GM12874 (cell line): ENCODE data around the gene SLCO2B1.

Source experiments
- TF ChIP-seq, protein P1 (sequence below): IDR thresholded peaks from 2 replicates; pipeline ENCODE4 v1.5.1; 2011; ENCODE audit warnings: low read depth, mild to moderate bottlenecking, control low read depth, low read length, moderate library complexity; ENCODE audit not compliant: insufficient read depth

Gene SLCO2B1

DNA sequence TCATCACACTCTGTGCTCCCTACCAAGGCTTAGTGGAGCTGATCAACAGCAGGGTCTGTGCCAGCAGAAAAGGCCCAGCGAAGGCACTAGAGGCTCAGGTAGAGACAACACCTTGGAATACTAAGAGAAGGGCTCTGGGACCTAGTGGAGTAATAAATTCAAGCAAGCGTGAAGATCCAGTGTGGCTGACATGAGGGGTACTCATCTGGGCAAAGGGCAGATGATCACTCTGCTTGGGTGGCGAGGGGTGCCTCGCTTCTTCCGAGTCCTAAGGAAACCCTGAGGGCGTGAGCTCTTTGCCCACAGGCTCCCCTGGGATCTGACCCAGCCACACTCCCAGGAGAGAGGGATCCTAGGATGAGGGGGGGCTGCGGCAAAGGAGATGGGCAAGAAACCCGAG is 86.1 kb downstream of the SLCO2B1 start:
- TF ChIP-seq, protein P1, sequence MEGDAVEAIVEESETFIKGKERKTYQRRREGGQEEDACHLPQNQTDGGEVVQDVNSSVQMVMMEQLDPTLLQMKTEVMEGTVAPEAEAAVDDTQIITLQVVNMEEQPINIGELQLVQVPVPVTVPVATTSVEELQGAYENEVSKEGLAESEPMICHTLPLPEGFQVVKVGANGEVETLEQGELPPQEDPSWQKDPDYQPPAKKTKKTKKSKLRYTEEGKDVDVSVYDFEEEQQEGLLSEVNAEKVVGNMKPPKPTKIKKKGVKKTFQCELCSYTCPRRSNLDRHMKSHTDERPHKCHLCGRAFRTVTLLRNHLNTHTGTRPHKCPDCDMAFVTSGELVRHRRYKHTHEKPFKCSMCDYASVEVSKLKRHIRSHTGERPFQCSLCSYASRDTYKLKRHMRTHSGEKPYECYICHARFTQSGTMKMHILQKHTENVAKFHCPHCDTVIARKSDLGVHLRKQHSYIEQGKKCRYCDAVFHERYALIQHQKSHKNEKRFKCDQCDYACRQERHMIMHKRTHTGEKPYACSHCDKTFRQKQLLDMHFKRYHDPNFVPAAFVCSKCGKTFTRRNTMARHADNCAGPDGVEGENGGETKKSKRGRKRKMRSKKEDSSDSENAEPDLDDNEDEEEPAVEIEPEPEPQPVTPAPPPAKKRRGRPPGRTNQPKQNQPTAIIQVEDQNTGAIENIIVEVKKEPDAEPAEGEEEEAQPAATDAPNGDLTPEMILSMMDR, result no peak

DNA sequence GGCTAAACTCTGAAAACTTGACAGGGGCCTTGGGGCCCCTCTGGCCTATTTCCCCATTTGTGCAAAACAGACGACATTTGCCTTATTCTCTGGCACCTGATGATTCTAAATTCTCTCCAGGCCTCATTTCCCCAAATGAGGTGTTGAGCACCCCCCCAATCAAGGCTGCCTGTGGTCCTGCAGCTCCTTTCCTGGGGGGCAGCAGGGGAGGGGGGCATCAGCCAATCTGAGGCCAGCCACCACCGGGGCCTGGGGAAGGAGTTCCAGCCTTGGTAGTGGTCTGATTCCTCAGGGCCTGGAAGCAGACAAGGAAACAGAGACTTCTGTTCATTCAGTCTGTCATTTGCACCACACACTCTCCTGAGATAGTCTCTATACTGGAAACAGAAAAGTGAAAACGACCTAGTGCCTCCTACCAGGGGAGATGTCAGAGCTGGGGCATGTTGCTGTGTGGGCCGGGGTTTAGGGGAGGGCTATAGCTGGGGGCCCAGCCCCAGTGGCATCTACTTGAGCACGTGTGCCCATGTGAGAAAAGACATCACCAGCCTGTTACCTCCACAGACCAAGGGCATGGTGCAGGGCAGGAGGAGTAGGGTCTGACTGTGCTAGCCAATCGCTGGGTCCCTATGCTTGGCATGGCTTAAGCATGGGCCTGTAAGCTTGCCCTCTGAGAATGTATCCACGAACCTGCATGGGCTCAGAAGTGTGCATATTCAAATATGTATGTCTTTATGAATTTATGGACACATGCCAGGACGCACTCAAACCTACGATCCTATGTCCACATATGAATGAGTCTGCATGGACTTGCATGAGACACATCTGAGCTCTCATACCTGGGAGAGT is 87.9 kb downstream of the SLCO2B1 start:
- TF ChIP-seq, protein P1, result no peak

DNA sequence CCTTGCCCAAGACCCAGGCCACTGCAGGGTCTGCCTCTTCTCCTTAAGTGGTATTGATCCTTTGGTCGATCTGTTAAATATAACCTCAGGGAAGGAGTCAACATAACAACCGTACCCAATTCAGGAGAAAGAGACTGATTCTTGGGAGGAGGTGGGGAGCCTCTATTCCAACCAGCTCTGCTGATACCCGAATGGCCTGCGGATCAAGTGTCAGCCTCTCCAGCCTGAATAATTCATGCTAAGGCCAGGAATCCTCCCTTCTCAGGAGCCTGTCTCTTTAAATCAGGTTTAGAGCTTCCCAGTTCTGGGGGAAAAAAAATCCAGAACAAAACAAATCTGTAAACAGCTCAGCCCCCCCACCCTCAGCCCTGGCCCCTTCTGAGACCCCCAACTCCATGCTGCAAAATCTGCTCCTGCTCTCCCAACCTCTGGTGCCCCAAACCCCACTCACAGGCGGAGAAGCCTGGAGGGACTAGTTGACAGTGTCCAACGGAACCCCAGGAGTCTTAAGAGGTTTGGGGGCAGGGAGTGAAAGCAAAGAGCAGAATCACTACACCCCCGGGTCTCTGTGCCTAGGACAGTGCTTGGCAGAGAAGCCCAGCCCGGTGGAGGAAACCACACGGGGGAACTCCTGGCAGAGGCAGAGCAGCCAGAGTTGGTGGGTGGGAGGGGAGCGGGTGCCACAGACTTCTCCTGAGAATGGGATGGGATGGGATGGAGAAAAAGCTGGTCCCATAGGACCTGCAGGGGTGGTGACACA is 88.8 kb downstream of the SLCO2B1 start:
- TF ChIP-seq, protein P1, result no peak

DNA sequence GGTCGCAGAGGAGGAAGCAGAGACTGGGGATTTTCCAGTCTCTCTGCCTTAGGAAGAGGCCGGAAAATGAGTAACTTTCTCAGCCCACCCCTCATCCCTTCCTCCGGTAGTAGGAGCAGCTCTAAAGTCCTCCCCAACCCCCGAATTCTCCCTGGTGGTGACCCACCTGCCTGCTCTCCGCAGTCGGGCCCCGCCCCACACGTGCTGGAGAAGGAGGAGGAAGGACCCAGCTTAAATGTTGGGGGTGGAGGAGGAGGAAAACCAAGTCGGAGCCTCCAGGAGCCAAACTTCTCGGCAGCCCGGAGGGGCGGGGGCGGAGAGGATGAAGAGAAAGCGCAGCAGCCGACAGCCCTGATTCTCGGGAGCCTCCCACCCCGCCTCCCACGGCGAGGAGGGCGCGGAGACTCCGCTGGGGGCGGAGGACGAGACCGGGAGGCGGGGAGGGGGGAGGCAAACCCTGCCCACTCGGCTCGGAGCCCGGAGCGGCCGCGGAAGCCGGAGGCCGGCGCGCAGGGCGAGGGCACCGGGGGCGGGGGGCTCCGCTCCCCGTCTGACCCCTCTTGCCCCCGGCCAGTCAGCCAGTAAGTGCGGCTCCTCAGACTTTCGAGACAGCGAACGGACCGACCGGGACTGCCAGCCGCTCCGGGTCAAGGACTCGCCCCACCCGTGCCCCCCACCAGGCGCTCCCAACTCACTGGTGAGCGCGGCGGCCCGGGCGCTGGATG is 89.6 kb downstream of the SLCO2B1 start, which contains the start of gene TPBGL:
Gene TPBGL (plus strand): TSS at position 464 of the 725 bp plus-strand sequence. CDS start 276 bp downstream, outside the sequence.
- TF ChIP-seq, protein P1, result no peak

DNA sequence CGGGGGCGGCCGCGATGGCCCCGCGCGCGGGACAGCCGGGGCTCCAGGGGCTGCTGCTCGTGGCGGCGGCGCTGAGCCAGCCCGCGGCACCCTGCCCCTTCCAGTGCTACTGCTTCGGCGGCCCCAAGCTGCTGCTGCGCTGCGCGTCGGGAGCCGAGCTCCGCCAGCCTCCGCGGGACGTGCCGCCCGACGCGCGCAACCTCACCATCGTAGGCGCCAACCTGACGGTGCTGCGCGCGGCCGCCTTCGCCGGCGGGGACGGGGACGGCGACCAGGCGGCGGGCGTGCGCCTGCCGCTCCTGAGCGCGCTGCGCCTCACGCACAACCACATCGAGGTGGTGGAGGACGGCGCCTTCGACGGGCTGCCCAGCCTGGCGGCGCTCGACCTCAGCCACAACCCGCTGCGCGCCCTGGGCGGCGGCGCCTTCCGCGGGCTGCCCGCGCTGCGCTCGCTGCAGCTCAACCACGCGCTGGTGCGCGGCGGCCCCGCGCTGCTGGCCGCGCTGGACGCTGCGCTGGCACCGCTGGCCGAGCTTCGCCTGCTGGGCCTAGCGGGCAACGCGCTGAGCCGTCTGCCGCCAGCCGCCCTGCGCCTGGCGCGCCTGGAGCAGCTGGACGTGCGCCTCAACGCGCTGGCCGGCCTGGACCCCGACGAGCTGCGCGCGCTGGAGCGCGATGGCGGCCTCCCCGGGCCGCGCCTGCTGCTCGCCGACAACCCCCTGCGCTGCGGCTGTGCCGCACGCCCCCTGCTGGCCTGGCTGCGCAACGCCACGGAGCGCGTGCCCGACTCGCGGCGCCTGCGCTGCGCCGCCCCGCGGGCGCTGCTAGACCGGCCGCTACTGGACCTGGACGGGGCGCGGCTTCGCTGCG is 90.4 kb downstream of the SLCO2B1 start:
- TF ChIP-seq, protein P1, result peak; percentile 97

DNA sequence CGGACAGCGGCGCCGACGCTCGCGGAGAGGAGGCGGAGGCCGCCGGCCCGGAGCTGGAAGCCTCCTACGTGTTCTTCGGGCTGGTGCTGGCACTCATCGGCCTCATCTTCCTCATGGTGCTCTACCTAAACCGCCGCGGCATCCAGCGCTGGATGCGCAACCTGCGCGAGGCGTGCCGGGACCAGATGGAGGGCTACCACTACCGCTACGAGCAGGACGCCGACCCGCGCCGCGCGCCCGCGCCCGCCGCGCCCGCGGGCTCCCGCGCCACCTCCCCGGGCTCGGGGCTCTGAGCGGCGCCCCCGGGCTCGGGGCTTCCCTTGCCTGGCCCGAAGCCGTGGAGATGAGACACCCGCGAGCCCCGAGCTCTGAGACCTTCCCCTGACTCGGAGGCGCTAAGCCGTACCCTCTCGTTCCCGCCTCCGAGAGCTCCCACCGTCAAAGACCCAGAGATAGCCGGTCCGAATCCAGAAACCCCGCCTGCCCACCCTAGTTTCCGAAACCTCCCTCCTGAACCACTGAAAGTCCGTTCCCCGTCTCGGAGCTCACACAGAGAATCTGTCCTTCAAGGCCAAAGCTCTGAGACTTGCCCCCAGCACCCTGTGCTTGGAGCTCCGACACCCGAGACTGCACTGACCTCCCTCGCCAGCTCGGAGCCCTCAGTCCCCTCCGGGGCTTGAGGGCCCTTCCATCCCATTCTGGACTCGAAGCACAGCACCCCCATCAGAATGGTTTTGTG is 91.2 kb downstream of the SLCO2B1 start:
- TF ChIP-seq, protein P1, result no peak
